Measurements from ENCODE around the gene MICA.
"Not testable (repeated sequence)": the region's sequence is repeated elsewhere in the genome, so short reads cannot be mapped to it uniquely, and the experiment has no call there.

MICA gene

GRCh38 chr6:31450751-31451150 lies 47.4 kb downstream of the MICA start:
- H3K4me3 ChIP-seq (ENCODE audit: insufficient read length, low read depth): no peak overlapping the region
- no peaks in the 10 kb centered on the region for H3K9me3 ChIP-seq (ENCODE audit: insufficient read depth, low read length)
- no peaks in the 10 kb centered on the region for H3K4me1 ChIP-seq (ENCODE audit: insufficient read depth, insufficient read length)
- no peaks in the 10 kb centered on the region for H3K36me3 ChIP-seq (ENCODE audit: insufficient read depth, insufficient read length, low read length)
- no peaks in the 10 kb centered on the region for H3K27me3 ChIP-seq (ENCODE audit: insufficient read depth, insufficient read length)
- TF ChIP-seq ZNF274 (IDR thresholded peaks at IDR 0.05; ENCODE audit: low read depth, low read length): no peak
- TF ChIP-seq SUZ12 (IDR thresholded peaks at IDR 0.05; ENCODE audit: extremely low read depth, insufficient read depth, insufficient read length): no peak
- no peak for TF ChIP-seq YY1 (IDR thresholded peaks at IDR 0.05; ENCODE audit: insufficient read depth, insufficient read length)
- DNase-seq (ENCODE audit: low read depth, low spot score): no peak
- H3K9ac ChIP-seq (ENCODE audit: insufficient read length, low read depth): no peak overlapping the region

DNA sequence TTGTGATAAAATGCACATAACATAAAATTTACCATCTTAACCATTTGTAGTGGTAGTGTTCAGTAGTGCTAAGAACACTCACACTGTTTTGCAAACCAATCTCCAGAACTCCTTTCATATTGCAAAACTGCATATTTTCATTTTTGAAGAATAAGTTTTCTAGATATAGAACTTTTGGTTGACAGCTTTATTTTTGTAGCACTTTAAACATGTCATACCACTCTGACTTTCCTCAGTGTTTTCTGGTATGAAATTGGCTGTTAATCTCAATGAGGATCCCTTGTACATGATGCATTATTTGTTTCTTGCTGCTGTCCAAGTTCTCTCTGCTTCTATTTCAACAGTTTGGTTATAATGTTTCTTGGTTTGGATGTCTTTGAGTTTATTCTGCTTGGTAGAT lies 49.5 kb downstream of the MICA start:
- no peak for DNase-seq (ENCODE audit: low read depth, low spot score)
- H3K4me1 ChIP-seq (ENCODE audit: insufficient read depth, insufficient read length): no peaks in the 10 kb centered on the region
- no peak overlapping the region for H3K9ac ChIP-seq (ENCODE audit: insufficient read length, low read depth)
- no peaks in the 10 kb centered on the region for H3K36me3 ChIP-seq (ENCODE audit: insufficient read depth, insufficient read length, low read length)
- H3K4me3 ChIP-seq (ENCODE audit: insufficient read length, low read depth): no peak overlapping the region
- H3K9me3 ChIP-seq (ENCODE audit: insufficient read depth, low read length): no peaks in the 10 kb centered on the region
- no peaks in the 10 kb centered on the region for H3K27me3 ChIP-seq (ENCODE audit: insufficient read depth, insufficient read length)
- TF ChIP-seq ZNF274 (IDR thresholded peaks at IDR 0.05; ENCODE audit: low read depth, low read length) (no peak), YY1 (IDR thresholded peaks at IDR 0.05; ENCODE audit: insufficient read depth, insufficient read length) (no peak), SUZ12 (IDR thresholded peaks at IDR 0.05; ENCODE audit: extremely low read depth, insufficient read depth, insufficient read length) (no peak)

DNA sequence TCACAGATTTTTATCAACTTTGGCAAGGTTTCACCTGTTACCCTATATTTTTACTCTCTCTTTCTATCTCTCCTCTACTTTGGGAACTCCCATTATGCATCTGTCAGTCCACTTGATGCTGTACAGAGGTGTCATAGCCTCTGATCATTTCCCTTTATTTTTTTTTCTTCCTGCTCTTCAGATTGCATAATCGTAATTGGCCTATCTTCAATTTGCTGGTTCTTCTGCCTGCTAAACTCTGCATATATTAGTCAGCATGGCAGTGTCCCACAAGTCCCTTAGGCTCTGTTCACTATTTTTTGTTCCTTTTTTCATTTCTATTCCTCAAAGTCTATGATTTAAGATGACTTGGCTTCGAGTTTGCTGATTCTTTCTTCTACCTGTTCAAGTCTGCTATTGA lies 49.9 kb downstream of the MICA start:
- DNase-seq (ENCODE audit: low read depth, low spot score): no peak
- Histone ChIP-seq H3K36me3 (ENCODE audit: insufficient read depth, insufficient read length, low read length) (no peaks in the 10 kb centered on the region), H3K4me3 (ENCODE audit: insufficient read length, low read depth) (no peak overlapping the region), H3K9me3 (ENCODE audit: insufficient read depth, low read length) (no peaks in the 10 kb centered on the region), H3K4me1 (ENCODE audit: insufficient read depth, insufficient read length) (no peaks in the 10 kb centered on the region), H3K27me3 (ENCODE audit: insufficient read depth, insufficient read length) (no peaks in the 10 kb centered on the region), H3K9ac (ENCODE audit: insufficient read length, low read depth) (no peak overlapping the region)
- TF ChIP-seq YY1 (IDR thresholded peaks at IDR 0.05; ENCODE audit: insufficient read depth, insufficient read length): no peak
- TF ChIP-seq SUZ12 (IDR thresholded peaks at IDR 0.05; ENCODE audit: extremely low read depth, insufficient read depth, insufficient read length): no peak
- no peak for TF ChIP-seq ZNF274 (IDR thresholded peaks at IDR 0.05; ENCODE audit: low read depth, low read length)

DNA sequence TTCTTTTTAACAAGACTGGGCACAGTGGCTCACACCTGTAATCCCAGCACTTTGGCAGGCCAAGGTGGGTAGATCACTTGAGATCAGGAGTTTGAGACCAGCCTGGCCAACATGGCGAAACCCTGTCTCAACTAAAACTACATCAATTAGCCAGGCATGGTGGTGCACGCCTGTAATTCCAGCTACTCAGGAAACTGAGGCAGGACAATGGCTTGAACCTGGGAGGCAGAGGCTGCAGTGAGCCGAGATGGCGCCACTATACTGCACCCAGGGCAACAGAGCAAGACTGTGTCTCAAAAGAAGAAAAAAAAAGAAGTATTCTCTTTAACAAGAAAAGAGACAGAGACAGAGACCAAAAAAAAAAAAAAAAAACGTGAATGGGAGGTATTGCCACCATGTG lies 56.5 kb downstream of the MICA start:
- H3K36me3 ChIP-seq (ENCODE audit: insufficient read depth, insufficient read length, low read length); DNase-seq (ENCODE audit: low read depth, low spot score); H3K4me3 ChIP-seq (ENCODE audit: insufficient read length, low read depth); H3K4me1 ChIP-seq (ENCODE audit: insufficient read depth, insufficient read length); H3K9me3 ChIP-seq (ENCODE audit: insufficient read depth, low read length); H3K9ac ChIP-seq (ENCODE audit: insufficient read length, low read depth); H3K27me3 ChIP-seq (ENCODE audit: insufficient read depth, insufficient read length): not testable (repeated sequence)

DNA sequence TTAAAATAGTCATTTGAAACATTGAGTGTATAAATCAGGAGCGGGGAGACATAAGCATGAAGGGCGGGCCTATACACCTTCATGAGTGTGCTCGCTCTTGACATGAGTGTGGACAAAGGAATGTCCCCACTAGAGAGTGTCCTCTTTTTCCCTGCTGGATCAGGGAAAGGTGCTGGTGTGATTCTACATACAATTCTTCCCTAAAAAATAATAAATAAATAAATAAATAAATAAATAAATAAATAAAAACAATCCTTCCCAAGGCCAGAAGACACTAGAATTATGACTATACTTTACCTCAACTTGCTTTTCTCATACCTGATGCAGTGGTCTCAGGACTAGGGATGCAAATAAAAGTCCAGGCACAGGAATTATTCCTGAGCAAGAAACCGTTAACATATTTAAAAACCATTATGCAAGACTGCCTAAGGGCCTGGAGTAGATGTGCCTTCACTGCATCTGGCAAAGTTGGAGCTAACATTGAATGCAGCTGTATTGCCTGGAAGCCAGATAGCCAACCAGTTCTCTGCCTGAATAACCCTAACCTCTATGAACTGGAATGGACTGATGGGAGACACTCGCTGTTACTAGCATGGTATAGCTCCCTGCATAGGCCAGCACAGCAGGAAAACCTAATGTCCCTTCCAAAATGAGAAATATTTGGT lies 57.1 kb downstream of the MICA start:
- Histone ChIP-seq H3K9me3 (ENCODE audit: insufficient read depth, low read length) (no peaks in the 10 kb centered on the region; the same call in 1 of the 2 replicates), H3K27me3 (ENCODE audit: insufficient read depth, insufficient read length) (peaks cover 4% of the 10 kb centered on the region), H3K36me3 (ENCODE audit: insufficient read depth, insufficient read length, low read length) (no peaks in the 10 kb centered on the region), H3K4me1 (ENCODE audit: insufficient read depth, insufficient read length) (no peaks in the 10 kb centered on the region), H3K9ac (ENCODE audit: insufficient read length, low read depth) (no peak overlapping the region), H3K4me3 (ENCODE audit: insufficient read length, low read depth) (no peak overlapping the region)
- DNase-seq (ENCODE audit: low read depth, low spot score): no peak
- no peak for TF ChIP-seq YY1 (IDR thresholded peaks at IDR 0.05; ENCODE audit: insufficient read depth, insufficient read length)
- TF ChIP-seq SUZ12 (IDR thresholded peaks at IDR 0.05; ENCODE audit: extremely low read depth, insufficient read depth, insufficient read length): no peak
- TF ChIP-seq ZNF274 (IDR thresholded peaks at IDR 0.05; ENCODE audit: low read depth, low read length): no peak

DNA sequence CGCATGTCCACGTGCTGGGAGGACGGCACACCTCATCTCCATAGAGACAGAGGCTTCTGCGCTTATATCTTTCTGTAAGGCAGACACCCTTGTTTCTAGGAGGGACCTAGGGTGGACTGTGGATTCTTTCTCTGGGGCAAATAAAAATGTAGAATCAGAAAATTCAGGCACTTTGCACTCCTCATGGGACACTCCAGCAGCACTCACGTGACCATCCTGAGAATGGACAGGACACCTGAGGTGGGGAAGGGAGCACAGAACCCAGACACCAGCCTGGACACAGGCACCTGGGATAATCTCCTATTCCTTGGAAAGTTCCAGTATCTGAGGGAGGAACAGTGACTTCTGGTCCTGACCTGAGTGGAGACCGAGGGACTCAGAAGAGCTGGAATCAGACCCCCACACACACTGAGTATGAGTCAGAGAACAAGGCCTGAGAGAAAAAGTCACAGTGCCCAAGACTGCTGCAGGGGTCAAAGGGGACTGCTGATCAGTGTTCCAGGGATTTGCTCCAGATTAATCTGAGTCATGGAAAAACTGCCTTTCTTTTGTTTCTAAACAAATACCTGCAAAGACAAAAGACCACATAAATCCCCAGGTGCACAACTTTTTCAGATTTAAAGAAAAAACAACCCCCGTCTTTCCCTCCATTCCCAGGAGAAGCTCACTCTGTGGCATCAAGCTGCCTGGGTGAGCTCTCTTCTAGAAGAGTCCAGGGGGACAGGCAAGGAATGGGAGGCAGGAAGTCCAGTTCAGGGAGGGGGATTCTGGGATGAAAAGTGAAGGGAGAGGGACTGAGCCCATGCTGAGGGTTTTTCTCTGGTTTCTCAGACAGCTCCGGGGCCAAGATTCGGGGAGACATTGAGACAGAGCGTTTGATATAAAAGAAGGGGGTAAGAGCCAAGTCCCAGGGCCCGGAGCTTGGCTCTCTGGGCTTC lies 58.9 kb downstream of the MICA start:
- no peak overlapping the region for H3K4me3 ChIP-seq (ENCODE audit: insufficient read length, low read depth)
- TF ChIP-seq ZNF274 (IDR thresholded peaks at IDR 0.05; ENCODE audit: low read depth, low read length) (no peak), YY1 (IDR thresholded peaks at IDR 0.05; ENCODE audit: insufficient read depth, insufficient read length) (no peak), SUZ12 (IDR thresholded peaks at IDR 0.05; ENCODE audit: extremely low read depth, insufficient read depth, insufficient read length) (no peak)
- H3K27me3 ChIP-seq (ENCODE audit: insufficient read depth, insufficient read length): peaks cover 4% of the 10 kb centered on the region
- DNase-seq (ENCODE audit: low read depth, low spot score): no peak
- no peaks in the 10 kb centered on the region for H3K36me3 ChIP-seq (ENCODE audit: insufficient read depth, insufficient read length, low read length)
- H3K4me1 ChIP-seq (ENCODE audit: insufficient read depth, insufficient read length): no peaks in the 10 kb centered on the region
- H3K9ac ChIP-seq (ENCODE audit: insufficient read length, low read depth): no peak overlapping the region
- H3K9me3 ChIP-seq (ENCODE audit: insufficient read depth, low read length): no peaks in the 10 kb centered on the region; the same call in 1 of the 2 replicates
